H1 (cell line): Measurements from ENCODE around the gene HSPD1. TPM values are rescaled to one million over a fixed set of nuclear protein-coding genes. Genes with fewer than 3 reads are reported as not detected.

Experiments used
- BRCA1 ChIP-seq: IDR thresholded peaks from 2 replicates; pipeline ENCODE4 v1.6.1; 2012; ENCODE audit warnings: low read depth, low read length, improper control_type of control experiment
- POLR2AphosphoS5 ChIP-seq: IDR thresholded peaks from 2 replicates; pipeline ENCODE4 v1.6.1; 2011; ENCODE audit warnings: low read depth, low read length
- RAD21 ChIP-seq, 2 experiments: IDR thresholded peaks in 1 of 2; conservative IDR thresholded peaks in 1 of 2; 2 replicates each; pipeline ENCODE4 v1.6.1; 2011; ENCODE audit warnings: low read depth in 2 of 2, low read length in 2 of 2, improper control_type of control experiment in 1 of 2, inconsistent platforms in 1 of 2, mild to moderate bottlenecking in 1 of 2, moderate library complexity in 1 of 2
- SP1 ChIP-seq: IDR thresholded peaks from 2 replicates; pipeline ENCODE4 v1.6.1; 2011; ENCODE audit warnings: low read depth, low read length
- ZNF274 ChIP-seq: IDR thresholded peaks from 2 replicates; pipeline ENCODE4 v1.7.0; 2012; ENCODE audit warnings: low read length, borderline replicate concordance; ENCODE audit errors: extremely low read depth
- polyA plus RNA-seq, 7 experiments: library from polyadenylated mRNA; depleted of rRNA in 3 of 7; stranded (reverse) in 5 of 7; unstranded in 2 of 7; fragments of >200 nt in 5 of 7; fragments of 200-250 nt in 2 of 7; gene quantifications; 1 replicate in 5 of 7; 2 replicates in 1 of 7; 4 replicates in 1 of 7; pipeline versions ENCODE4 v1.2.1 to v1.2.3, GENCODE V29; 2011 to 2013; ENCODE audit warnings: missing spikeins in 2 of 7, mixed read lengths in 2 of 7
- total RNA-seq: library from RNA; stranded (reverse); fragmentation: NEBNext Ultra II Directional; extraction: Animal tissue kit (Norgen Biotek cat#: 25700); gene quantifications from 2 replicates; pipeline ENCODE4 v1.2.1, GENCODE V29; 2021
- TF ChIP-seq, protein P1 (sequence below): IDR thresholded peaks from 2 replicates; pipeline ENCODE4 v1.6.1; 2011; ENCODE audit warnings: low read depth, mild to moderate bottlenecking, low read length; ENCODE audit not compliant: insufficient read depth
- TF ChIP-seq, protein P2 (sequence below): fragments of 300-600 bp; sonication (generic); IDR thresholded peaks from 2 replicates; pipeline ENCODE4 v1.7.1; 2012; ENCODE audit warnings: low read length, moderate library complexity, mild to moderate bottlenecking, inconsistent platforms; ENCODE audit not compliant: insufficient replicate concordance

The HSPD1 gene
- total and polyA plus RNA-seq, 2 of the 8 experiments (the other 6 are each of a cell fraction or from before 2014, with no cell fraction given) = 221 to 1,108 TPM

DNA sequence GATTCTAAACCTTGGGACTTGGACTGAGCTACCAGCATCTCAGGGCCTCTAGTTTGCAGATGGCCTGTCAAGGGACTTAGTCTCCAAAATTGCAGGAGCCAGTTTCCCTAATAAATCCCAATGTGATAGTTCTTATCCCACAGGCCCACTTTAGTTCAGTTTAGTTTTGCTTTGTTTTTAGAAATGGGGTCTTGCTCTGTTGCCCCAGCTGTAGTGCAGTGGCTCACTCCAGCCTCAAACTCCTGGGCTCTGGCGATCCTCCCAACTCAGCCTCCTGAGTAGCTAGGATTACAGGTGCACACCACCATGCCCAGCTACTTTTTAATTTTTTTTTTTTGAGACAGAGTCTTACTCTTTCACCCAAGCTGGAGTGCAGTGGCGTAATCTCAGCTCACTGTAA is 62.3 kb downstream of the HSPD1 start (continued):
- TF ChIP-seq, protein P1, sequence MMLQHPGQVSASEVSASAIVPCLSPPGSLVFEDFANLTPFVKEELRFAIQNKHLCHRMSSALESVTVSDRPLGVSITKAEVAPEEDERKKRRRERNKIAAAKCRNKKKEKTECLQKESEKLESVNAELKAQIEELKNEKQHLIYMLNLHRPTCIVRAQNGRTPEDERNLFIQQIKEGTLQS = no peak
- TF ChIP-seq SP1 = no peak
- no peak for TF ChIP-seq POLR2AphosphoS5
- TF ChIP-seq ZNF274 = no peak
- TF ChIP-seq BRCA1 = no peak
- no peak for TF ChIP-seq RAD21 (IDR thresholded peaks at IDR 0.05 in 1 of 2, conservative IDR thresholded peaks at IDR 0.05 in 1 of 2; ENCODE audit: low read depth in 2 of 2, low read length in 2 of 2)
- TF ChIP-seq, protein P2, sequence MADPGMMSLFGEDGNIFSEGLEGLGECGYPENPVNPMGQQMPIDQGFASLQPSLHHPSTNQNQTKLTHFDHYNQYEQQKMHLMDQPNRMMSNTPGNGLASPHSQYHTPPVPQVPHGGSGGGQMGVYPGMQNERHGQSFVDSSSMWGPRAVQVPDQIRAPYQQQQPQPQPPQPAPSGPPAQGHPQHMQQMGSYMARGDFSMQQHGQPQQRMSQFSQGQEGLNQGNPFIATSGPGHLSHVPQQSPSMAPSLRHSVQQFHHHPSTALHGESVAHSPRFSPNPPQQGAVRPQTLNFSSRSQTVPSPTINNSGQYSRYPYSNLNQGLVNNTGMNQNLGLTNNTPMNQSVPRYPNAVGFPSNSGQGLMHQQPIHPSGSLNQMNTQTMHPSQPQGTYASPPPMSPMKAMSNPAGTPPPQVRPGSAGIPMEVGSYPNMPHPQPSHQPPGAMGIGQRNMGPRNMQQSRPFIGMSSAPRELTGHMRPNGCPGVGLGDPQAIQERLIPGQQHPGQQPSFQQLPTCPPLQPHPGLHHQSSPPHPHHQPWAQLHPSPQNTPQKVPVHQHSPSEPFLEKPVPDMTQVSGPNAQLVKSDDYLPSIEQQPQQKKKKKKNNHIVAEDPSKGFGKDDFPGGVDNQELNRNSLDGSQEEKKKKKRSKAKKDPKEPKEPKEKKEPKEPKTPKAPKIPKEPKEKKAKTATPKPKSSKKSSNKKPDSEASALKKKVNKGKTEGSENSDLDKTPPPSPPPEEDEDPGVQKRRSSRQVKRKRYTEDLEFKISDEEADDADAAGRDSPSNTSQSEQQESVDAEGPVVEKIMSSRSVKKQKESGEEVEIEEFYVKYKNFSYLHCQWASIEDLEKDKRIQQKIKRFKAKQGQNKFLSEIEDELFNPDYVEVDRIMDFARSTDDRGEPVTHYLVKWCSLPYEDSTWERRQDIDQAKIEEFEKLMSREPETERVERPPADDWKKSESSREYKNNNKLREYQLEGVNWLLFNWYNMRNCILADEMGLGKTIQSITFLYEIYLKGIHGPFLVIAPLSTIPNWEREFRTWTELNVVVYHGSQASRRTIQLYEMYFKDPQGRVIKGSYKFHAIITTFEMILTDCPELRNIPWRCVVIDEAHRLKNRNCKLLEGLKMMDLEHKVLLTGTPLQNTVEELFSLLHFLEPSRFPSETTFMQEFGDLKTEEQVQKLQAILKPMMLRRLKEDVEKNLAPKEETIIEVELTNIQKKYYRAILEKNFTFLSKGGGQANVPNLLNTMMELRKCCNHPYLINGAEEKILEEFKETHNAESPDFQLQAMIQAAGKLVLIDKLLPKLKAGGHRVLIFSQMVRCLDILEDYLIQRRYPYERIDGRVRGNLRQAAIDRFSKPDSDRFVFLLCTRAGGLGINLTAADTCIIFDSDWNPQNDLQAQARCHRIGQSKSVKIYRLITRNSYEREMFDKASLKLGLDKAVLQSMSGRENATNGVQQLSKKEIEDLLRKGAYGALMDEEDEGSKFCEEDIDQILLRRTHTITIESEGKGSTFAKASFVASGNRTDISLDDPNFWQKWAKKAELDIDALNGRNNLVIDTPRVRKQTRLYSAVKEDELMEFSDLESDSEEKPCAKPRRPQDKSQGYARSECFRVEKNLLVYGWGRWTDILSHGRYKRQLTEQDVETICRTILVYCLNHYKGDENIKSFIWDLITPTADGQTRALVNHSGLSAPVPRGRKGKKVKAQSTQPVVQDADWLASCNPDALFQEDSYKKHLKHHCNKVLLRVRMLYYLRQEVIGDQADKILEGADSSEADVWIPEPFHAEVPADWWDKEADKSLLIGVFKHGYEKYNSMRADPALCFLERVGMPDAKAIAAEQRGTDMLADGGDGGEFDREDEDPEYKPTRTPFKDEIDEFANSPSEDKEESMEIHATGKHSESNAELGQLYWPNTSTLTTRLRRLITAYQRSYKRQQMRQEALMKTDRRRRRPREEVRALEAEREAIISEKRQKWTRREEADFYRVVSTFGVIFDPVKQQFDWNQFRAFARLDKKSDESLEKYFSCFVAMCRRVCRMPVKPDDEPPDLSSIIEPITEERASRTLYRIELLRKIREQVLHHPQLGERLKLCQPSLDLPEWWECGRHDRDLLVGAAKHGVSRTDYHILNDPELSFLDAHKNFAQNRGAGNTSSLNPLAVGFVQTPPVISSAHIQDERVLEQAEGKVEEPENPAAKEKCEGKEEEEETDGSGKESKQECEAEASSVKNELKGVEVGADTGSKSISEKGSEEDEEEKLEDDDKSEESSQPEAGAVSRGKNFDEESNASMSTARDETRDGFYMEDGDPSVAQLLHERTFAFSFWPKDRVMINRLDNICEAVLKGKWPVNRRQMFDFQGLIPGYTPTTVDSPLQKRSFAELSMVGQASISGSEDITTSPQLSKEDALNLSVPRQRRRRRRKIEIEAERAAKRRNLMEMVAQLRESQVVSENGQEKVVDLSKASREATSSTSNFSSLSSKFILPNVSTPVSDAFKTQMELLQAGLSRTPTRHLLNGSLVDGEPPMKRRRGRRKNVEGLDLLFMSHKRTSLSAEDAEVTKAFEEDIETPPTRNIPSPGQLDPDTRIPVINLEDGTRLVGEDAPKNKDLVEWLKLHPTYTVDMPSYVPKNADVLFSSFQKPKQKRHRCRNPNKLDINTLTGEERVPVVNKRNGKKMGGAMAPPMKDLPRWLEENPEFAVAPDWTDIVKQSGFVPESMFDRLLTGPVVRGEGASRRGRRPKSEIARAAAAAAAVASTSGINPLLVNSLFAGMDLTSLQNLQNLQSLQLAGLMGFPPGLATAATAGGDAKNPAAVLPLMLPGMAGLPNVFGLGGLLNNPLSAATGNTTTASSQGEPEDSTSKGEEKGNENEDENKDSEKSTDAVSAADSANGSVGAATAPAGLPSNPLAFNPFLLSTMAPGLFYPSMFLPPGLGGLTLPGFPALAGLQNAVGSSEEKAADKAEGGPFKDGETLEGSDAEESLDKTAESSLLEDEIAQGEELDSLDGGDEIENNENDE = no peak
